K562 (cell line): Measurements from ENCODE around the gene IRF9. TPM values are rescaled to one million over a fixed set of nuclear protein-coding genes. Genes with fewer than 3 reads are reported as not detected.

Experiments used
- ATAC-seq: fragments of 200-7000 bp; cut with Tn5 transposase; 3 replicates; pipeline ENCODE4 v1.9.1; 2020; ENCODE audit warnings: moderate library complexity
- BruUV-seq: library from RNA; stranded (reverse); fragments of 400-500 nt; replicated peaks from 2 replicates; lab custom pipeline; 2021; lab: Mats Ljungman, UMichigan
- CTCF ChIA-PET: fragments of 300-600 bp; formaldehyde crosslinking; extraction: SDS; loops from one replicate; lab custom pipeline; 2021; ENCODE audit warnings: low intra/inter-chr PET ratio; lab: Yijun Ruan, JAX
- POLR2A ChIA-PET: fragments of 300-600, 350-650 bp; sonication (Branson Sonifier 250); formaldehyde crosslinking; extraction: SDS; loops from one replicate; lab custom pipeline; 2021; ENCODE audit warnings: antibody characterized with exemption, inconsistent platforms; lab: Yijun Ruan, JAX
- DNase-seq, 4 experiments: peaks; one replicate each; pipeline versions ENCODE4 v3.0.0 to v3.0.0-alpha.2; 2011 to 2018; ENCODE audit warnings: low spot score in 3 of 4, mixed read lengths in 3 of 4; ENCODE audit errors: extremely low read depth in 1 of 4
- FAIRE-seq: peaks from 2 replicates; lab custom pipeline; 2011; peaks lifted over from hg19 to GRCh38; lab: Jason Lieb, UNC
- H2AFZ ChIP-seq: 2 replicates; pipeline ENCODE4 v1.6.0; 2011; ENCODE audit warnings: low read depth, low read length, control low read depth, inconsistent platforms
- H3K27ac ChIP-seq: fragments of 200-600 bp; 3 replicates; pipeline ENCODE4 v1.8.0; 2011; ENCODE audit warnings: low read depth, mild to moderate bottlenecking, control low read depth, inconsistent platforms, low read length, moderate library complexity, mixed read lengths; ENCODE audit errors: extremely low read depth
- H3K27me3 ChIP-seq, 2 experiments: fragments of 300-600 bp in 1 of 2; 2 replicates in 1 of 2; 3 replicates in 1 of 2; pipeline versions ENCODE4 v1.6.0 to v1.8.0; 2011; ENCODE audit warnings: inconsistent platforms in 2 of 2, low read length in 2 of 2, mild to moderate bottlenecking in 1 of 2, mixed read lengths in 1 of 2, moderate library complexity in 1 of 2; ENCODE audit not compliant: control insufficient read depth in 2 of 2, insufficient read depth in 2 of 2
- H3K36me3 ChIP-seq: fragments of 300-600 bp; 3 replicates; pipeline ENCODE4 v1.8.0; 2011; ENCODE audit warnings: mild to moderate bottlenecking, low read length, inconsistent platforms; ENCODE audit not compliant: control insufficient read depth, insufficient read depth
- H3K4me1 ChIP-seq, 2 experiments: fragments of 200-600 bp in 1 of 2; replicated peaks in 1 of 2; 2 replicates in 1 of 2; 3 replicates in 1 of 2; pipeline versions ENCODE4 v1.5.1 to v1.8.0; 2011; ENCODE audit warnings: inconsistent platforms in 2 of 2, low read length in 2 of 2, mild to moderate bottlenecking in 1 of 2, mixed read lengths in 1 of 2, moderate library complexity in 1 of 2; ENCODE audit not compliant: control insufficient read depth in 2 of 2, insufficient read depth in 2 of 2
- H3K4me2 ChIP-seq: 2 replicates; pipeline ENCODE4 v1.6.1; 2011; ENCODE audit warnings: low read length, control low read depth, inconsistent platforms, mixed read lengths; ENCODE audit not compliant: insufficient read depth
- H3K4me3 ChIP-seq: fragments of 200-600 bp; sonication (generic), shearing (Covaris generic); 2 replicates; pipeline ENCODE4 v1.5.1; 2016; ENCODE audit warnings: control low read depth, inconsistent platforms
- H3K79me2 ChIP-seq: fragments of 200-600 bp; 3 replicates; pipeline ENCODE4 v1.8.0; 2011; ENCODE audit warnings: low read length, inconsistent platforms; ENCODE audit not compliant: control insufficient read depth, insufficient read depth
- H3K9ac ChIP-seq, 2 experiments: 2 replicates each; pipeline versions ENCODE4 v1.6.0 to v1.6.1; 2011; ENCODE audit warnings: low read depth in 2 of 2, low read length in 2 of 2, control low read depth in 1 of 2, inconsistent platforms in 1 of 2, mild to moderate bottlenecking in 1 of 2, mixed read lengths in 1 of 2; ENCODE audit not compliant: insufficient read depth in 1 of 2
- H3K9me1 ChIP-seq: one replicate; pipeline ENCODE4 v1.6.0; 2011; ENCODE audit warnings: inconsistent platforms, mild to moderate bottlenecking, low read length, moderate library complexity; ENCODE audit not compliant: control insufficient read depth, insufficient read depth
- H3K9me3 ChIP-seq: replicated peaks from 2 replicates; pipeline ENCODE4 v1.5.1; 2011; ENCODE audit warnings: low read depth, low read length, inconsistent platforms; ENCODE audit not compliant: control insufficient read depth, insufficient read depth
- H4K20me1 ChIP-seq: replicated peaks from 2 replicates; pipeline ENCODE4 v1.6.1; 2011; ENCODE audit warnings: low read length, inconsistent platforms, mixed read lengths; ENCODE audit not compliant: control insufficient read depth, insufficient read depth
- POLR2G ChIP-seq: fragments of 200-400 bp; formaldehyde crosslinking; IDR thresholded peaks from 2 replicates; pipeline ENCODE4 v1.6.1; 2017; ENCODE audit warnings: low read depth, mild to moderate bottlenecking, antibody characterized with exemption, low read length, moderate library complexity
- RBFOX2 ChIP-seq: fragments of 200-400 bp; formaldehyde crosslinking; IDR thresholded peaks from 2 replicates; pipeline ENCODE4 v1.6.1; 2017; ENCODE audit warnings: low read depth, mild to moderate bottlenecking, low read length, moderate library complexity
- RCOR1 ChIP-seq, 2 experiments: IDR thresholded peaks; 2 replicates each; pipeline ENCODE4 v1.6.1; 2012; ENCODE audit warnings: low read depth in 2 of 2, low read length in 2 of 2, borderline replicate concordance in 1 of 2, improper control_type of control experiment in 1 of 2
- WGBS: fragments of 100-300 bp; shearing (Covaris generic); methylation state at CpG from one replicate; pipeline ENCODE4 v1.1.6; 2016; ENCODE audit warnings: low coverage, mixed read lengths; ENCODE audit not compliant: insufficient coverage; ENCODE audit errors: missing lambda C conversion rate; 5-methylcytosine and 5-hydroxymethylcytosine counted together
- in situ Hi-C: fragments of 300-500 bp; cut with MboI; formaldehyde crosslinking; loops from 4 replicates; pipeline ENCODE4 v1.15.0; 2018; ENCODE audit warnings: inconsistent platforms, mixed read lengths
- intact Hi-C: fragments of 100-400 bp; cut with micrococcal nuclease; formaldehyde crosslinking; loops from 2 replicates; pipeline ENCODE4 v1.14.2; 2022
- polyA plus RNA-seq, 8 experiments: library from polyadenylated mRNA; depleted of rRNA in 4 of 8; stranded (reverse) in 5 of 8; unstranded in 3 of 8; fragments of >200 nt; fragmentation: Nextera tagmentation in 2 of 8; fragmentation: Illumina TruSeq in 1 of 8; extraction: Ambion mirVana in 2 of 8; extraction: Trizol in 1 of 8; gene quantifications; 2 replicates each; pipeline versions ENCODE4 v1.2.1 to v1.2.3, GENCODE V29; 2011 to 2014; ENCODE audit warnings: inconsistent platforms in 1 of 8, missing spikeins in 1 of 8
- total RNA-seq, 7 experiments: library from RNA; depleted of rRNA in 6 of 7; stranded (reverse); fragments of >200 nt in 6 of 7; fragmentation: Illumina TruSeq in 2 of 7; extraction: Trizol in 2 of 7; gene quantifications; 2 replicates each; pipeline versions ENCODE4 v1.2.1 to v1.2.3, GENCODE V29; 2011 to 2021; ENCODE audit warnings: low replicate concordance in 1 of 7
- TF ChIP-seq, protein P1 (sequence below): fragments of 450-650 bp; IDR thresholded peaks from 2 replicates; pipeline ENCODE4 v1.6.1; 2016; ENCODE audit warnings: mild to moderate bottlenecking, moderate library complexity
- TF ChIP-seq, protein P2 (sequence below): fragments of 250-450 bp; sonication (Bioruptor Pico); IDR thresholded peaks from 2 replicates; pipeline ENCODE4 v1.8.0; 2022; ENCODE audit warnings: moderate library complexity, mild to moderate bottlenecking, inconsistent platforms

The IRF9 gene
- total and polyA plus RNA-seq, 9 of the 15 experiments (the other 6 are each of a cell fraction or from before 2014, with no cell fraction given): 0.79 to 14.8 (median 6.1) TPM

DNA sequence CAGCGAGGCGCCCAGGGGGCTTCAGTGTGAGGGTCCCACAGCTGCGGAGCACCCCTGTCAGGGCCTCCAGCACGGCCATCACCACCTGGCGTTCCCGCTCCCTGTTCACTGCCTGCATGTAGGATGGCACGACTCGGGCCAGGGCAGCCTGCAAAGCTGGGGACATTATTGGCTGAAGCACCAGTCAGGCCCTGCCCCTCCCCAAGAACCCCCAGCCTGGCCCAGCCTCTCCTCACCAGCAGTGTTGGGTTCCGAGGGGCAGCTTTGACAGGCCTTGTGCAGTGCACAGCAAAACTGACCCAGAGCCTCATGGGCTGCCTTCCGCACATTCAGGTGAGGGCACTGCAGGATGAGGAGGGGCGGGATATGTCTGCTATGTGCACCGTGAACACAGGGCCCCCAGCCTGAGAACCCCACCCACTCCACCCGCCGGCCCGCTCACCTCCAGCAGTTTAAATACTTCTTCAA is 22.0 kb downstream of the IRF9 start:
- Histone ChIP-seq H3K27ac (no peak overlapping the region), H2AFZ (no peak overlapping the region), H3K36me3 (peaks cover 94% of the 10 kb centered on the region; the same call in 2 of the 3 replicates), H3K4me1 (peaks cover 0 to 12% of the 10 kb centered on the region in 2 experiments; a peak in 3 of 5 replicates), H3K9me3 (no peaks in the 10 kb centered on the region), H3K27me3 (no peaks in the 10 kb centered on the region), H3K9me1 (peaks cover 2% of the 10 kb centered on the region), H3K79me2 (peaks cover 12% of the 10 kb centered on the region), H3K4me2 (no peak overlapping the region), H4K20me1 (peaks cover 6% of the 10 kb centered on the region; the same call in 1 of the 2 replicates), H3K9ac (no peak overlapping the region), H3K4me3 (no peak overlapping the region)
- DNase-seq (no peak), FAIRE-seq (no peak), ATAC-seq (no peak)
- BruUV-seq: no TSS peak
- in situ Hi-C loops (no loop called here), intact Hi-C loops (no loop called here)
- POLR2A ChIA-PET: no interaction called here
- WGBS: 93% methylated on average over 5 of the region's 15 CpGs
- CTCF ChIA-PET: no interaction called here
- peak; percentile 42 for TF ChIP-seq RBFOX2
- TF ChIP-seq, protein P1, sequence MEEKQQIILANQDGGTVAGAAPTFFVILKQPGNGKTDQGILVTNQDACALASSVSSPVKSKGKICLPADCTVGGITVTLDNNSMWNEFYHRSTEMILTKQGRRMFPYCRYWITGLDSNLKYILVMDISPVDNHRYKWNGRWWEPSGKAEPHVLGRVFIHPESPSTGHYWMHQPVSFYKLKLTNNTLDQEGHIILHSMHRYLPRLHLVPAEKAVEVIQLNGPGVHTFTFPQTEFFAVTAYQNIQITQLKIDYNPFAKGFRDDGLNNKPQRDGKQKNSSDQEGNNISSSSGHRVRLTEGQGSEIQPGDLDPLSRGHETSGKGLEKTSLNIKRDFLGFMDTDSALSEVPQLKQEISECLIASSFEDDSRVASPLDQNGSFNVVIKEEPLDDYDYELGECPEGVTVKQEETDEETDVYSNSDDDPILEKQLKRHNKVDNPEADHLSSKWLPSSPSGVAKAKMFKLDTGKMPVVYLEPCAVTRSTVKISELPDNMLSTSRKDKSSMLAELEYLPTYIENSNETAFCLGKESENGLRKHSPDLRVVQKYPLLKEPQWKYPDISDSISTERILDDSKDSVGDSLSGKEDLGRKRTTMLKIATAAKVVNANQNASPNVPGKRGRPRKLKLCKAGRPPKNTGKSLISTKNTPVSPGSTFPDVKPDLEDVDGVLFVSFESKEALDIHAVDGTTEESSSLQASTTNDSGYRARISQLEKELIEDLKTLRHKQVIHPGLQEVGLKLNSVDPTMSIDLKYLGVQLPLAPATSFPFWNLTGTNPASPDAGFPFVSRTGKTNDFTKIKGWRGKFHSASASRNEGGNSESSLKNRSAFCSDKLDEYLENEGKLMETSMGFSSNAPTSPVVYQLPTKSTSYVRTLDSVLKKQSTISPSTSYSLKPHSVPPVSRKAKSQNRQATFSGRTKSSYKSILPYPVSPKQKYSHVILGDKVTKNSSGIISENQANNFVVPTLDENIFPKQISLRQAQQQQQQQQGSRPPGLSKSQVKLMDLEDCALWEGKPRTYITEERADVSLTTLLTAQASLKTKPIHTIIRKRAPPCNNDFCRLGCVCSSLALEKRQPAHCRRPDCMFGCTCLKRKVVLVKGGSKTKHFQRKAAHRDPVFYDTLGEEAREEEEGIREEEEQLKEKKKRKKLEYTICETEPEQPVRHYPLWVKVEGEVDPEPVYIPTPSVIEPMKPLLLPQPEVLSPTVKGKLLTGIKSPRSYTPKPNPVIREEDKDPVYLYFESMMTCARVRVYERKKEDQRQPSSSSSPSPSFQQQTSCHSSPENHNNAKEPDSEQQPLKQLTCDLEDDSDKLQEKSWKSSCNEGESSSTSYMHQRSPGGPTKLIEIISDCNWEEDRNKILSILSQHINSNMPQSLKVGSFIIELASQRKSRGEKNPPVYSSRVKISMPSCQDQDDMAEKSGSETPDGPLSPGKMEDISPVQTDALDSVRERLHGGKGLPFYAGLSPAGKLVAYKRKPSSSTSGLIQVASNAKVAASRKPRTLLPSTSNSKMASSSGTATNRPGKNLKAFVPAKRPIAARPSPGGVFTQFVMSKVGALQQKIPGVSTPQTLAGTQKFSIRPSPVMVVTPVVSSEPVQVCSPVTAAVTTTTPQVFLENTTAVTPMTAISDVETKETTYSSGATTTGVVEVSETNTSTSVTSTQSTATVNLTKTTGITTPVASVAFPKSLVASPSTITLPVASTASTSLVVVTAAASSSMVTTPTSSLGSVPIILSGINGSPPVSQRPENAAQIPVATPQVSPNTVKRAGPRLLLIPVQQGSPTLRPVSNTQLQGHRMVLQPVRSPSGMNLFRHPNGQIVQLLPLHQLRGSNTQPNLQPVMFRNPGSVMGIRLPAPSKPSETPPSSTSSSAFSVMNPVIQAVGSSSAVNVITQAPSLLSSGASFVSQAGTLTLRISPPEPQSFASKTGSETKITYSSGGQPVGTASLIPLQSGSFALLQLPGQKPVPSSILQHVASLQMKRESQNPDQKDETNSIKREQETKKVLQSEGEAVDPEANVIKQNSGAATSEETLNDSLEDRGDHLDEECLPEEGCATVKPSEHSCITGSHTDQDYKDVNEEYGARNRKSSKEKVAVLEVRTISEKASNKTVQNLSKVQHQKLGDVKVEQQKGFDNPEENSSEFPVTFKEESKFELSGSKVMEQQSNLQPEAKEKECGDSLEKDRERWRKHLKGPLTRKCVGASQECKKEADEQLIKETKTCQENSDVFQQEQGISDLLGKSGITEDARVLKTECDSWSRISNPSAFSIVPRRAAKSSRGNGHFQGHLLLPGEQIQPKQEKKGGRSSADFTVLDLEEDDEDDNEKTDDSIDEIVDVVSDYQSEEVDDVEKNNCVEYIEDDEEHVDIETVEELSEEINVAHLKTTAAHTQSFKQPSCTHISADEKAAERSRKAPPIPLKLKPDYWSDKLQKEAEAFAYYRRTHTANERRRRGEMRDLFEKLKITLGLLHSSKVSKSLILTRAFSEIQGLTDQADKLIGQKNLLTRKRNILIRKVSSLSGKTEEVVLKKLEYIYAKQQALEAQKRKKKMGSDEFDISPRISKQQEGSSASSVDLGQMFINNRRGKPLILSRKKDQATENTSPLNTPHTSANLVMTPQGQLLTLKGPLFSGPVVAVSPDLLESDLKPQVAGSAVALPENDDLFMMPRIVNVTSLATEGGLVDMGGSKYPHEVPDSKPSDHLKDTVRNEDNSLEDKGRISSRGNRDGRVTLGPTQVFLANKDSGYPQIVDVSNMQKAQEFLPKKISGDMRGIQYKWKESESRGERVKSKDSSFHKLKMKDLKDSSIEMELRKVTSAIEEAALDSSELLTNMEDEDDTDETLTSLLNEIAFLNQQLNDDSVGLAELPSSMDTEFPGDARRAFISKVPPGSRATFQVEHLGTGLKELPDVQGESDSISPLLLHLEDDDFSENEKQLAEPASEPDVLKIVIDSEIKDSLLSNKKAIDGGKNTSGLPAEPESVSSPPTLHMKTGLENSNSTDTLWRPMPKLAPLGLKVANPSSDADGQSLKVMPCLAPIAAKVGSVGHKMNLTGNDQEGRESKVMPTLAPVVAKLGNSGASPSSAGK: no peak
- TF ChIP-seq POLR2G: peak; percentile 60
- no peak for TF ChIP-seq RCOR1 (IDR thresholded peaks at IDR 0.05; ENCODE audit: borderline replicate concordance in 1 of 2, low read depth in 2 of 2, low read length in 2 of 2)
- TF ChIP-seq, protein P2, sequence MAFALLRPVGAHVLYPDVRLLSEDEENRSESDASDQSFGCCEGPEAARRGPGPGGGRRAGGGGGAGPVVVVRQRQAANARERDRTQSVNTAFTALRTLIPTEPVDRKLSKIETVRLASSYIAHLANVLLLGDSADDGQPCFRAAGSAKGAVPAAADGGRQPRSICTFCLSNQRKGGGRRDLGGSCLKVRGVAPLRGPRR (CRISPR knock-in tag): no peak
